ENCODE results near the gene CHRNB1. TPM values are rescaled to one million over a fixed set of nuclear protein-coding genes. Genes with fewer than 3 reads are reported as not detected.
A peak's percentile ranks its signal among the peaks of the same experiment; 100 is the strongest.

Gene CHRNB1
- total RNA-seq, 3 donors from 2014 or later, result 8.5 to 11.8 (median 11.7) TPM

DNA sequence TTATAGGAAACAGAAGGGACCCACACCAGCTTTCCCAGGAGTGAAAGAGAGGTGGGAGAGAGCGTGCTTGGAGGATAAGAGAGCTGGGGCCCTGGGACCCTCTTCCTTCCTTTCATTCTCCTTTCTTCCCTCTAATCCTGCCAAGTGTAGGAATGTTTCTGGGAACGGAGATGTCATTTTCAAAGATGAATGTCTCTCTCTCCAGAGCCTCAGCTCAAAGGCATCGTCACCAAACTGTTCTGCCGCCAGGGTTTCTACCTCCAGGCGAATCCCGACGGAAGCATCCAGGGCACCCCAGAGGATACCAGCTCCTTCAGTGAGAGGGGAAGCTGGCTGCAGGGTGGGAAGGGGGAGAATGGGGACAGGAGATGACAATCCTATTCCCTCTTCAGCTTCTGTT is 3.6 kb upstream of the CHRNB1 start:
- H3K27ac ChIP-seq, result no peak overlapping the region
- TF ChIP-seq POLR2AphosphoS5 (IDR thresholded peaks at IDR 0.05), result no peak
- TF ChIP-seq POLR2A (IDR thresholded peaks at IDR 0.05), result no peak
- TF ChIP-seq, protein P1, sequence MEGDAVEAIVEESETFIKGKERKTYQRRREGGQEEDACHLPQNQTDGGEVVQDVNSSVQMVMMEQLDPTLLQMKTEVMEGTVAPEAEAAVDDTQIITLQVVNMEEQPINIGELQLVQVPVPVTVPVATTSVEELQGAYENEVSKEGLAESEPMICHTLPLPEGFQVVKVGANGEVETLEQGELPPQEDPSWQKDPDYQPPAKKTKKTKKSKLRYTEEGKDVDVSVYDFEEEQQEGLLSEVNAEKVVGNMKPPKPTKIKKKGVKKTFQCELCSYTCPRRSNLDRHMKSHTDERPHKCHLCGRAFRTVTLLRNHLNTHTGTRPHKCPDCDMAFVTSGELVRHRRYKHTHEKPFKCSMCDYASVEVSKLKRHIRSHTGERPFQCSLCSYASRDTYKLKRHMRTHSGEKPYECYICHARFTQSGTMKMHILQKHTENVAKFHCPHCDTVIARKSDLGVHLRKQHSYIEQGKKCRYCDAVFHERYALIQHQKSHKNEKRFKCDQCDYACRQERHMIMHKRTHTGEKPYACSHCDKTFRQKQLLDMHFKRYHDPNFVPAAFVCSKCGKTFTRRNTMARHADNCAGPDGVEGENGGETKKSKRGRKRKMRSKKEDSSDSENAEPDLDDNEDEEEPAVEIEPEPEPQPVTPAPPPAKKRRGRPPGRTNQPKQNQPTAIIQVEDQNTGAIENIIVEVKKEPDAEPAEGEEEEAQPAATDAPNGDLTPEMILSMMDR (IDR thresholded peaks at IDR 0.05), result no peak

DNA sequence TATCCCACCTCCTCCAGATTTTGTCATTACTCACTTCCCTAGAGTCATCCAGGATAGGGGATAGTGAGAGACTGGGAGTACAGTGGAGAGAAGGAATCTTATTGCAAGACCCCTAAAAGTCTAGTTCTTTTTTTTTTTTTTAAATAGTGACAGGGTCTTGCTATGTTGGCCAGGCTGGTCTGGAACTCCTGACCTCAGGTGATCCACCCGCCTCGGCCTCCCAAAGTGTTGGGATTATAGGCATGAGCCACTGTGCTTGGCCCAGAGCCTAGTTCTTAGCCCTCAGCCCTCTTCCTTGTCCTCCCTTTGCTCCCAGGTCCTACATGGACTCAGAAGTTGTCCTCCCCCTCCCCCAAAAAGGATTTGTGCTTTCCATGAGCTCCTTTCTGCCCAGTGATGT is 2.7 kb upstream of the CHRNB1 start:
- Histone ChIP-seq H3K4me1 (peaks cover 8 to 14% of the 10 kb centered on the region in 2 donors), H3K27me3 (no peaks in the 10 kb centered on the region), H3K27ac (no peak overlapping the region), H3K4me3 (no peak overlapping the region), H3K9me3 (no peaks in the 10 kb centered on the region), H3K36me3 (no peaks in the 10 kb centered on the region)
- DNase-seq (ENCODE audit: low spot score in 2 of 2), result no peak
- TF ChIP-seq POLR2AphosphoS5 (IDR thresholded peaks at IDR 0.05), result no peak
- TF ChIP-seq, protein P1 (IDR thresholded peaks at IDR 0.05), result no peak
- no peak for TF ChIP-seq POLR2A (IDR thresholded peaks at IDR 0.05)
- intact Hi-C loops (cut with DNase I; ENCODE audit: low total_unique reads), result no loop called here

More for the DNA sequence above, 3.6 kb upstream of the CHRNB1 start:
- Histone ChIP-seq H3K4me3 (no peak overlapping the region), H3K27me3 (no peaks in the 10 kb centered on the region), H3K4me1 (peaks cover 8 to 18% of the 10 kb centered on the region in 2 donors), H3K9me3 (no peaks in the 10 kb centered on the region), H3K36me3 (no peaks in the 10 kb centered on the region)
- no peak for DNase-seq (ENCODE audit: low spot score in 2 of 2)
- intact Hi-C loops (cut with DNase I; ENCODE audit: low total_unique reads), result no loop called here

DNA sequence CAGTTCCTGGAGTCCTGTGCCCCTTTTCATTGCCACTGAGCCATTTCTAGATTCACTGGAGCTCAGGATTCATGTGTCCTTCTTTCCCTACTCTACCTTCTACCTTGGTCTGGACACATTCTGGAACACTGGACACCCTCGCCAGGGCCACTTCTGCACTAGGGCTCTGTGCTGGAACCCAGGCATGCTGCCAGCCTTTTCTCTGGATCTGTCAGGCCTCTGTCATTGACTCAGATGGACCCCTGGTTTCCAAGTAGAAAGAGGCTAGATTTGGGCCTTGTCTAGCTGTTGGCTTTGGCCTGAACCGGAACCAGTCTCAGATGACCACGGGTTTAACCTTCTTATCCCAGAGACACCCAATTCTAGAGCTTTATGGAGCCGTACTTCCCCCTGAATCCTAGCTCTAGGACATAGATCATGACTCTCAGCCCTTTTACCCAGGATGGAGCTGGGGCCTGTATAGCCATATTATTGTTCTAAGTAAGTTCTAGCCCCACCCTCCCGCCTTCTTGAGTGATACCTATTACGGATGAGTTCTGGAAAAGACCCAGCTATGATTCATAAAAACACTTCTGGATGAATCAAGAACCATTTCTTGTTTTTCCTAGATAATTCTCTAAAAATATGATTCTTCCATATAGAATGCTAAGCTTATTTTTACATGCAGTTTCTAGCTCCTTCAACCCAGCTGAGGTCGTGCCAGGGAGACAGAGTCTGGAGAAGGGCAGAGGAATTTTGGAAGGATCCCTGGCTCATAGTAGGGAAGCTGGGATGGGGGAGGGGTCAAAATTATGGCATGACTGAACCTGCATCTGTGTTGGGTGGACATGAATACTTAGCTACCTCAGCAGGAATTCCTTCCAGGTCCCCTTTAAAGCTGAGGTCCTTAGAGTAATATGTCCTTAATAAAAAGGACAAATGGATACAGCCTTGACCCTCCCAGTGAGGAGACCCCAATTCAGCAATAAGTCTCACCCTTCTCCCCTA is 1.1 kb upstream of the CHRNB1 start:
- Histone ChIP-seq H3K4me3 (no peak overlapping the region), H3K27ac (peak overlapping the region in 1 of 2 donors; percentile 54), H3K36me3 (no peaks in the 10 kb centered on the region), H3K4me1 (peaks cover 8 to 10% of the 10 kb centered on the region in 2 donors), H3K9me3 (no peaks in the 10 kb centered on the region), H3K27me3 (no peaks in the 10 kb centered on the region)
- intact Hi-C loops (cut with DNase I; ENCODE audit: low total_unique reads), result no loop called here
- TF ChIP-seq, protein P1 (IDR thresholded peaks at IDR 0.05), result no peak
- TF ChIP-seq POLR2A (IDR thresholded peaks at IDR 0.05) (no peak), POLR2AphosphoS5 (IDR thresholded peaks at IDR 0.05) (no peak)
- DNase-seq (ENCODE audit: low spot score in 2 of 2), result no peak

DNA sequence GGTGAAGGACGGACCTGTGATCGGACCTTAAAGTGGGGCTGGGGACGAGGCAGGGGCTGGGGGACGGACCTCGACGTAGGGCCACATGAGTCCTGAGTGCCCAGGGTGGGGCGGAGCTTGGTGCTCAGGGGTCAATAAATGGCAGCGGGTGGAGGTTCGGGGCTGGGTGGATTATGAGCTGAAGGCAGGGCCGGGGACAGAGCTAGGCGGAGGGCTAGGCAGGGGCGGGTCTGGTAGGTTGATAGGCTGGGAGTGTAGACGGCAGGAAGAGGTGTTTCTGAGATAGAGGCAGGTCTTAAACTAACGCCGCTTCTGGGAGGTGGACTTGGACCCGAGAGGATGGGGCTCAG is 733 bp downstream of the CHRNB1 start:
- H3K27me3 ChIP-seq, result no peaks in the 10 kb centered on the region
- no peak for DNase-seq (ENCODE audit: low spot score in 2 of 2)
- peak overlapping the region; percentile 20 to 61 (median 54) for H3K4me3 ChIP-seq
- peaks cover 0 to 2% of the 10 kb centered on the region in 2 donors for H3K4me1 ChIP-seq
- H3K36me3 ChIP-seq, result no peaks in the 10 kb centered on the region
- H3K9me3 ChIP-seq, result no peaks in the 10 kb centered on the region
- intact Hi-C loops (cut with DNase I; ENCODE audit: low total_unique reads), result no loop called here
- TF ChIP-seq, protein P1 (IDR thresholded peaks at IDR 0.05), result no peak
- TF ChIP-seq POLR2AphosphoS5 (IDR thresholded peaks at IDR 0.05), result no peak
- TF ChIP-seq POLR2A (IDR thresholded peaks at IDR 0.05), result no peak
- H3K27ac ChIP-seq, result peak overlapping the region; percentile 16 to 60

DNA sequence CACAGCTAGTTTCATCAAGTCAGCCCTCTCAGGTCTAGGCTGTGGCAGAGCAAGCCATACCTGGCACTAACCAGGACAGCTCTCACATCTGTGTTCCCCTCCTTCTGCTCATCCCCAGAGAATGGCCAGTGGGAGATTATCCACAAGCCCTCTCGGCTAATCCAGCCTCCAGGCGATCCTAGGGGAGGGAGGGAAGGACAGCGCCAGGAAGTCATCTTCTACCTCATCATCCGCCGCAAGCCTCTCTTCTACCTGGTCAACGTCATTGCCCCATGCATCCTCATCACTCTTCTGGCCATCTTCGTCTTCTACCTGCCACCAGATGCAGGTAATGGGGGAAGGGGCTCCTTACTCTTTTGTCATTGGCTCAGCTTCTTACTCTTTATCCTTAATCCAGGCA is 3.6 kb downstream of the CHRNB1 start:
- TF ChIP-seq, protein P1 (IDR thresholded peaks at IDR 0.05), result no peak
- TF ChIP-seq POLR2AphosphoS5 (IDR thresholded peaks at IDR 0.05), result no peak
- TF ChIP-seq POLR2A (IDR thresholded peaks at IDR 0.05), result no peak
- Histone ChIP-seq H3K36me3 (no peaks in the 10 kb centered on the region), H3K4me3 (no peak overlapping the region), H3K27ac (no peak overlapping the region), H3K4me1 (no peaks in the 10 kb centered on the region), H3K27me3 (no peaks in the 10 kb centered on the region), H3K9me3 (no peaks in the 10 kb centered on the region)
- DNase-seq (ENCODE audit: low spot score in 2 of 2), result no peak
- intact Hi-C loops (cut with DNase I; ENCODE audit: low total_unique reads), result no loop called here
